H9 (cell line): ENCODE data around the gene UBR2. TPM values are rescaled to one million over a fixed set of nuclear protein-coding genes. Genes with fewer than 3 reads are reported as not detected.

Experiments used
- DNase-seq: peaks from one replicate; pipeline ENCODE4 v3.0.0-alpha.2; 2017
- H2AFZ ChIP-seq: one replicate; pipeline ENCODE4 v1.6.1; 2013; ENCODE audit warnings: mild to moderate bottlenecking, low read length, control low read depth, moderate library complexity
- H2AK5ac ChIP-seq: 2 replicates; pipeline ENCODE4 v1.6.1; 2013; ENCODE audit warnings: low read length, control low read depth, mixed read lengths; ENCODE audit not compliant: insufficient read length
- H2BK120ac ChIP-seq: one replicate; pipeline ENCODE4 v1.6.1; 2013; ENCODE audit warnings: low read depth, mild to moderate bottlenecking, low read length, control low read depth, inconsistent platforms; ENCODE audit not compliant: poor library complexity, severe bottlenecking
- H2BK12ac ChIP-seq: 2 replicates; pipeline ENCODE4 v1.6.1; 2013; ENCODE audit warnings: low read length, control low read depth, mixed read lengths, low read depth; ENCODE audit not compliant: insufficient read length
- H2BK15ac ChIP-seq: 2 replicates; pipeline ENCODE4 v1.6.1; 2013; ENCODE audit warnings: low read depth, low read length, control low read depth
- H2BK20ac ChIP-seq: one replicate; pipeline ENCODE4 v1.6.1; 2013; ENCODE audit warnings: low read depth, mild to moderate bottlenecking, low read length, control low read depth, inconsistent platforms; ENCODE audit not compliant: poor library complexity, severe bottlenecking
- H2BK5ac ChIP-seq: 2 replicates; pipeline ENCODE4 v1.6.1; 2013; ENCODE audit warnings: low read length, control low read depth, mixed read lengths; ENCODE audit not compliant: insufficient read length
- H3K14ac ChIP-seq: 2 replicates; pipeline ENCODE4 v1.6.1; 2013; ENCODE audit warnings: low read length, control low read depth; ENCODE audit not compliant: insufficient read depth
- H3K18ac ChIP-seq: 2 replicates; pipeline ENCODE4 v1.6.1; 2013; ENCODE audit warnings: low read depth, mild to moderate bottlenecking, mixed read lengths, low read length, control low read depth; ENCODE audit not compliant: insufficient read length
- H3K23ac ChIP-seq: 2 replicates; pipeline ENCODE4 v1.6.1; 2013; ENCODE audit warnings: low read length, control low read depth, mixed read lengths, low read depth; ENCODE audit not compliant: insufficient read length
- H3K23me2 ChIP-seq: 2 replicates; pipeline ENCODE4 v1.6.1; 2013; ENCODE audit warnings: low read depth, mild to moderate bottlenecking, mixed read lengths, low read length, control low read depth; ENCODE audit not compliant: insufficient read length, poor library complexity, severe bottlenecking
- H3K27ac ChIP-seq: 2 replicates; pipeline ENCODE4 v1.5.1; 2013; ENCODE audit warnings: low read length, control low read depth, mixed read lengths, low read depth; ENCODE audit not compliant: insufficient read length
- H3K27me3 ChIP-seq: 2 replicates; pipeline ENCODE4 v1.6.1; 2013; ENCODE audit warnings: low read length, control low read depth, inconsistent platforms; ENCODE audit not compliant: insufficient read depth
- H3K4ac ChIP-seq: 2 replicates; pipeline ENCODE4 v1.6.1; 2013; ENCODE audit warnings: low read depth, mild to moderate bottlenecking, control low read depth, inconsistent platforms, low read length, moderate library complexity
- H3K4me1 ChIP-seq: 2 replicates; pipeline ENCODE4 v1.6.1; 2013; ENCODE audit warnings: low read length, control low read depth, inconsistent platforms; ENCODE audit not compliant: insufficient read depth
- H3K4me2 ChIP-seq: 2 replicates; pipeline ENCODE4 v1.6.1; 2013; ENCODE audit warnings: low read length, control low read depth, mixed read lengths; ENCODE audit not compliant: insufficient read length, insufficient read depth
- H3K56ac ChIP-seq: 2 replicates; pipeline ENCODE4 v1.6.1; 2013; ENCODE audit warnings: low read depth, mild to moderate bottlenecking, mixed read lengths, low read length, control low read depth; ENCODE audit not compliant: insufficient read length
- H3K79me1 ChIP-seq: 2 replicates; pipeline ENCODE4 v1.6.1; 2013; ENCODE audit warnings: low read depth, mild to moderate bottlenecking, moderate library complexity, low read length, control low read depth, inconsistent platforms; ENCODE audit not compliant: insufficient read depth, poor library complexity, severe bottlenecking
- H3K79me2 ChIP-seq: 2 replicates; pipeline ENCODE4 v1.6.1; 2013; ENCODE audit warnings: low read length, control low read depth, inconsistent platforms; ENCODE audit not compliant: insufficient read depth
- H3K9ac ChIP-seq: 2 replicates; pipeline ENCODE4 v1.6.1; 2013; ENCODE audit warnings: low read length, control low read depth, mixed read lengths; ENCODE audit not compliant: insufficient read length; ENCODE audit errors: extremely low read depth
- H3K9me3 ChIP-seq: one replicate; pipeline ENCODE4 v1.6.1; 2013; ENCODE audit warnings: low read depth, low read length, inconsistent platforms; ENCODE audit not compliant: control insufficient read depth
- H3T11ph ChIP-seq: one replicate; pipeline ENCODE4 v1.6.1; 2013; ENCODE audit warnings: mild to moderate bottlenecking, low read length, control low read depth, inconsistent platforms
- H4K20me1 ChIP-seq: one replicate; pipeline ENCODE4 v1.6.1; 2013; ENCODE audit not compliant: control insufficient read depth, insufficient read length, insufficient read depth
- H4K5ac ChIP-seq: 2 replicates; pipeline ENCODE4 v1.6.1; 2013; ENCODE audit warnings: low read depth, mild to moderate bottlenecking, mixed read lengths, low read length, control low read depth; ENCODE audit not compliant: insufficient read length
- H4K8ac ChIP-seq: replicated peaks from 2 replicates; pipeline ENCODE4 v1.6.1; 2013; ENCODE audit warnings: low read length, control low read depth, mixed read lengths, low read depth; ENCODE audit not compliant: insufficient read length
- H4K91ac ChIP-seq: 2 replicates; pipeline ENCODE4 v1.6.1; 2013; ENCODE audit warnings: low read depth, mild to moderate bottlenecking, moderate library complexity, mixed read lengths, low read length, control low read depth; ENCODE audit not compliant: insufficient read length
- H3K27ac Mint-ChIP-seq, 3 experiments: 2 replicates in 2 of 3; 3 replicates in 1 of 3; pipeline ENCODE4 v1.8.0; 2020 to 2021; ENCODE audit warnings: mixed read lengths in 3 of 3, mild to moderate bottlenecking in 1 of 3, moderate library complexity in 1 of 3
- H3K27me3 Mint-ChIP-seq: 2 replicates; pipeline ENCODE4 v1.8.0; 2021; ENCODE audit warnings: low read depth, mild to moderate bottlenecking, moderate library complexity, mixed read lengths
- H3K36me3 Mint-ChIP-seq, 3 experiments: 2 replicates in 2 of 3; 3 replicates in 1 of 3; pipeline ENCODE4 v1.8.0; 2020 to 2021; ENCODE audit warnings: low read depth in 3 of 3, mixed read lengths in 3 of 3; ENCODE audit not compliant: insufficient read depth in 1 of 3
- H3K4me1 Mint-ChIP-seq, 2 experiments: 2 replicates each; pipeline ENCODE4 v1.8.0; 2020; ENCODE audit warnings: mixed read lengths in 2 of 2
- H3K4me3 Mint-ChIP-seq, 2 experiments: 2 replicates in 1 of 2; 3 replicates in 1 of 2; pipeline ENCODE4 v1.8.0; 2020 to 2021; ENCODE audit warnings: mild to moderate bottlenecking in 2 of 2, mixed read lengths in 2 of 2, moderate library complexity in 1 of 2
- H3K9me3 Mint-ChIP-seq, 2 experiments: 2 replicates in 1 of 2; 3 replicates in 1 of 2; pipeline ENCODE4 v1.8.0; 2020; ENCODE audit warnings: mild to moderate bottlenecking in 2 of 2, mixed read lengths in 2 of 2, moderate library complexity in 1 of 2
- CTCF ChIP-seq: fragments of 200-600 bp; sonication (generic); conservative IDR thresholded peaks from 3 replicates; pipeline ENCODE4 v1.8.0; 2021; ENCODE audit warnings: antibody characterized with exemption, mild to moderate bottlenecking
- WGBS: extraction: QIAGEN DNeasy Blood & Tissue Kit; methylation state at CpG from one replicate; pipeline ENCODE4 v1.1.7; 2013; ENCODE audit warnings: missing lambda C conversion rate, low lambda C conversion rate, mixed read lengths; ENCODE audit not compliant: insufficient read length; ENCODE audit errors: extremely low coverage; 5-methylcytosine and 5-hydroxymethylcytosine counted together
- total RNA-seq: library from RNA; stranded (reverse); gene quantifications from 2 replicates; pipeline ENCODE4 v1.2.1, GENCODE V29; 2021

UBR2 gene
- total RNA-seq, 1 experiment from 2014 or later = 18.7 TPM

- WGBS = no CpG with 5 or more reads among the region's 7 CpGs
- no peak overlapping the region for H3K4me3 Mint-ChIP-seq
These were observed 18.5 kb upstream of the UBR2 start for GRCh38 chr6:42545226-42545773.

More at GRCh38 chr6:42545226-42545773, 18.5 kb upstream of the UBR2 start:
- Histone ChIP-seq H2BK15ac (no peak overlapping the region), H3K4me1 (no peaks in the 10 kb centered on the region; the same call in 1 of the 2 replicates), H3T11ph (no peak overlapping the region), H3K4me2 (no peak overlapping the region), H3K56ac (no peak overlapping the region), H4K5ac (no peak overlapping the region), H2BK12ac (no peak overlapping the region), H3K27me3 (no peaks in the 10 kb centered on the region), H2BK5ac (no peak overlapping the region), H4K8ac (no peak overlapping the region), H3K9ac (no peak overlapping the region), H3K23ac (no peak overlapping the region), H2BK20ac (no peak overlapping the region), H2AFZ (no peak overlapping the region), H3K9me3 (no peaks in the 10 kb centered on the region), H2AK5ac (no peak overlapping the region), H3K14ac (no peak overlapping the region), H3K23me2 (no peaks in the 10 kb centered on the region), H2BK120ac (no peak overlapping the region), H3K79me1 (no peaks in the 10 kb centered on the region), H3K18ac (no peak overlapping the region), H3K4ac (no peak overlapping the region), H3K27ac (no peak overlapping the region), H4K20me1 (no peaks in the 10 kb centered on the region), H4K91ac (no peak overlapping the region), H3K79me2 (no peaks in the 10 kb centered on the region)
- Mint-ChIP-seq H3K4me1 (peaks cover 18 to 20% of the 10 kb centered on the region in 2 experiments), H3K36me3 (no peaks in the 10 kb centered on the region), H3K27ac (no peak overlapping the region), H3K27me3 (no peaks in the 10 kb centered on the region; the same call in none of the 2 replicates), H3K9me3 (no peaks in the 10 kb centered on the region)
- DNase-seq = no peak
- no peak for TF ChIP-seq CTCF
